OCI-LY7 (cell line): ENCODE results near the gene COQ9. TPM values are rescaled to one million over a fixed set of nuclear protein-coding genes. Genes with fewer than 3 reads are reported as not detected.
A peak's percentile ranks its signal among the peaks of the same experiment; 100 is the strongest.

Experiments
- BruUV-seq: library from RNA; stranded (reverse); fragments of 400-500 nt; replicated peaks from 2 replicates; lab custom pipeline; 2021; lab: Mats Ljungman, UMichigan
- CTCF ChIA-PET: fragments of 300-600 bp; sonication (Branson Sonifier 250); formaldehyde crosslinking; loops from one replicate; lab custom pipeline; 2022; ENCODE audit warnings: antibody characterized with exemption; ENCODE audit not compliant: unreplicated experiment; lab: Charles Lee
- POLR2A ChIA-PET: fragments of 300-600 bp; sonication (Branson Sonifier 250); formaldehyde crosslinking; loops from one replicate; lab custom pipeline; 2022; ENCODE audit warnings: antibody characterized with exemption; lab: Charles Lee
- DNase-seq: peaks from one replicate; pipeline ENCODE4 v3.0.0-alpha.2; 2015; ENCODE audit warnings: low spot score
- H2AFZ ChIP-seq: fragments of 200-600 bp; sonication (generic), shearing (Covaris generic); 2 replicates; pipeline ENCODE4 v1.6.1; 2014; ENCODE audit warnings: mild to moderate bottlenecking, antibody characterized with exemption, low read length, moderate library complexity
- H3K27ac ChIP-seq: fragments of 200-600 bp; sonication (generic); 2 replicates; pipeline ENCODE4 v1.5.1; 2014; ENCODE audit warnings: mixed run types, low read depth, mild to moderate bottlenecking, moderate library complexity, low read length, inconsistent platforms; ENCODE audit not compliant: poor library complexity, severe bottlenecking
- H3K36me3 ChIP-seq: fragments of 200-600 bp; sonication (generic); 2 replicates; pipeline ENCODE4 v1.6.1; 2014; ENCODE audit warnings: mild to moderate bottlenecking, antibody characterized with exemption, low read length, moderate library complexity, mixed read lengths; ENCODE audit not compliant: insufficient read depth
- H3K4me1 ChIP-seq: fragments of 200-600 bp; sonication (generic); 2 replicates; pipeline ENCODE4 v1.5.1; 2014; ENCODE audit warnings: mild to moderate bottlenecking, low read length; ENCODE audit not compliant: insufficient read depth, poor library complexity, severe bottlenecking
- H3K4me2 ChIP-seq: fragments of 200-600 bp; sonication (generic); 2 replicates; pipeline ENCODE4 v1.6.1; 2014; ENCODE audit warnings: mild to moderate bottlenecking, low read length
- H3K4me3 ChIP-seq: fragments of 200-600 bp; sonication (generic); 2 replicates; pipeline ENCODE4 v1.5.1; 2014; ENCODE audit warnings: mild to moderate bottlenecking, low read depth, low read length; ENCODE audit not compliant: poor library complexity, severe bottlenecking
- H3K79me2 ChIP-seq: fragments of 200-600 bp; sonication (generic); 2 replicates; pipeline ENCODE4 v1.6.1; 2016; ENCODE audit warnings: low read depth, mild to moderate bottlenecking, low read length, moderate library complexity, mixed read lengths; ENCODE audit not compliant: insufficient read depth
- H3K9me2 ChIP-seq: fragments of 200-600 bp; sonication (generic); 2 replicates; pipeline ENCODE4 v1.6.1; 2016; ENCODE audit warnings: mild to moderate bottlenecking, low read length, mixed read lengths; ENCODE audit not compliant: insufficient read depth
- H3K9me3 ChIP-seq: fragments of 200-600 bp; sonication (generic); 2 replicates; pipeline ENCODE4 v1.6.1; 2014; ENCODE audit warnings: mild to moderate bottlenecking, mixed run types, low read length, mixed read lengths
- H4K20me1 ChIP-seq: fragments of 200-600 bp; sonication (generic); 2 replicates; pipeline ENCODE4 v1.6.1; 2014; ENCODE audit warnings: mild to moderate bottlenecking, antibody characterized with exemption, low read length, moderate library complexity, mixed read lengths; ENCODE audit not compliant: insufficient read depth
- EZH2phosphoT487 ChIP-seq: fragments of 200-600 bp; sonication (generic); IDR thresholded peaks from 2 replicates; pipeline ENCODE4 v1.6.1; 2018; ENCODE audit warnings: low read depth, borderline replicate concordance, mild to moderate bottlenecking, mixed run types, antibody characterized with exemption, low read length, moderate library complexity, mixed read lengths
- intact Hi-C: fragments of 100-400 bp; cut with micrococcal nuclease; formaldehyde crosslinking; loops from one replicate; pipeline ENCODE4 v1.10.0; 2022; ENCODE audit not compliant: unreplicated experiment
- total RNA-seq, 2 experiments: library from RNA; depleted of rRNA in 1 of 2; stranded (reverse); fragments of >200 nt in 1 of 2; shearing (Covaris generic) in 1 of 2; gene quantifications; 2 replicates each; pipeline ENCODE4 v1.2.3, GENCODE V29; 2014 to 2022
- TF ChIP-seq, protein P1 (sequence below): fragments of 200-600 bp; sonication (generic); conservative IDR thresholded peaks from 2 replicates; pipeline ENCODE4 v1.5.1; 2014; ENCODE audit warnings: mild to moderate bottlenecking, antibody characterized with exemption, low read length, moderate library complexity, mixed read lengths

COQ9 gene
- total RNA-seq, 2 experiments from 2014 or later = 30.5 to 45.2 TPM

DNA sequence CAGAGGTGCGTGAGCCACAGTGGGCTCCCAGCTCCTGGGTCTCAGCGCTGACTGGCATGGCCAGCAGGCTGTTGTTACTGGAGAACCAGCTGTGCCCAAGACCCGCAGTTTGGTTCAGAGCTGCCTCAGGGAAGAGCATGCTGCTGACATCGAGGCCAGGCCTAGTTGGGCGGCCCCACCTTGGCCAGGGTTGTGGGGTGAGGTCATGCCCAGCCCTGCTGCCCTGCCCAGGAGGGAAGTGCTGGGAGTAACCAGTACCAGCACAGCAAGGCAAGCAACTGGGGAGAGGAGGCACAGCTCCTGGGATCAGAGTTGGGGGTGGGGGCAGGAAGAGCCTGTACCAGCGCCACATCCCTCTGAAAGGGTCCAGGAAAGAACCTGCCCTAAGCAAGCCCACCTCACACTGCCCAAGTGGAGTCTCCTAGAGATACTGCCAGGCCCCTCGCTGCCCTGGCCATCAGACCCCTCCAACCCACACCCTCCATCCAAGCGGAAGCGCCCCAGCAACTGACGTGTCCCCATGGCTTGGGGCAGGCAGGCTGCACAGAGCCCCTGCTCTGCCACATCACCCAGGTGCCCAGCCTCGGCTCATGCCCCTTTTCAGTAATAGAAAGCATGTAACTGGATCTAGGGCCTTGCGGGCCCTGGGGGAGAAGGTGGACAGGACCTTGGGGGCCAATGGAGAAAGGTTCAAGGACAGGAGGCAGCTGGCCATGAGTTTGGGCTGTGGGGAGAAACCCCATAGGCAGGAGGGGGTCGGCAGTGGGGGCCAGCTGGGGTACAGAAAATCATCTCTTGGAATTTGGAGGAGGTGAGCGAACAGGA is 38.0 kb downstream of the COQ9 start:
- Histone ChIP-seq H3K9me2 (no peaks in the 10 kb centered on the region), H3K4me3 (peak overlapping the region; percentile 65), H2AFZ (no peak overlapping the region), H3K4me1 (peaks cover 5% of the 10 kb centered on the region), H4K20me1 (no peaks in the 10 kb centered on the region), H3K27ac (no peak overlapping the region), H3K79me2 (no peaks in the 10 kb centered on the region), H3K9me3 (no peaks in the 10 kb centered on the region), H3K36me3 (no peaks in the 10 kb centered on the region), H3K4me2 (peak overlapping the region; percentile 83)
- DNase-seq = no peak
- CTCF ChIA-PET = no interaction called here
- POLR2A ChIA-PET = no interaction called here
- no TSS peak for BruUV-seq
- intact Hi-C loops = no loop called here
- TF ChIP-seq, protein P1, sequence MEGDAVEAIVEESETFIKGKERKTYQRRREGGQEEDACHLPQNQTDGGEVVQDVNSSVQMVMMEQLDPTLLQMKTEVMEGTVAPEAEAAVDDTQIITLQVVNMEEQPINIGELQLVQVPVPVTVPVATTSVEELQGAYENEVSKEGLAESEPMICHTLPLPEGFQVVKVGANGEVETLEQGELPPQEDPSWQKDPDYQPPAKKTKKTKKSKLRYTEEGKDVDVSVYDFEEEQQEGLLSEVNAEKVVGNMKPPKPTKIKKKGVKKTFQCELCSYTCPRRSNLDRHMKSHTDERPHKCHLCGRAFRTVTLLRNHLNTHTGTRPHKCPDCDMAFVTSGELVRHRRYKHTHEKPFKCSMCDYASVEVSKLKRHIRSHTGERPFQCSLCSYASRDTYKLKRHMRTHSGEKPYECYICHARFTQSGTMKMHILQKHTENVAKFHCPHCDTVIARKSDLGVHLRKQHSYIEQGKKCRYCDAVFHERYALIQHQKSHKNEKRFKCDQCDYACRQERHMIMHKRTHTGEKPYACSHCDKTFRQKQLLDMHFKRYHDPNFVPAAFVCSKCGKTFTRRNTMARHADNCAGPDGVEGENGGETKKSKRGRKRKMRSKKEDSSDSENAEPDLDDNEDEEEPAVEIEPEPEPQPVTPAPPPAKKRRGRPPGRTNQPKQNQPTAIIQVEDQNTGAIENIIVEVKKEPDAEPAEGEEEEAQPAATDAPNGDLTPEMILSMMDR = no peak
- TF ChIP-seq EZH2phosphoT487 = no peak

DNA sequence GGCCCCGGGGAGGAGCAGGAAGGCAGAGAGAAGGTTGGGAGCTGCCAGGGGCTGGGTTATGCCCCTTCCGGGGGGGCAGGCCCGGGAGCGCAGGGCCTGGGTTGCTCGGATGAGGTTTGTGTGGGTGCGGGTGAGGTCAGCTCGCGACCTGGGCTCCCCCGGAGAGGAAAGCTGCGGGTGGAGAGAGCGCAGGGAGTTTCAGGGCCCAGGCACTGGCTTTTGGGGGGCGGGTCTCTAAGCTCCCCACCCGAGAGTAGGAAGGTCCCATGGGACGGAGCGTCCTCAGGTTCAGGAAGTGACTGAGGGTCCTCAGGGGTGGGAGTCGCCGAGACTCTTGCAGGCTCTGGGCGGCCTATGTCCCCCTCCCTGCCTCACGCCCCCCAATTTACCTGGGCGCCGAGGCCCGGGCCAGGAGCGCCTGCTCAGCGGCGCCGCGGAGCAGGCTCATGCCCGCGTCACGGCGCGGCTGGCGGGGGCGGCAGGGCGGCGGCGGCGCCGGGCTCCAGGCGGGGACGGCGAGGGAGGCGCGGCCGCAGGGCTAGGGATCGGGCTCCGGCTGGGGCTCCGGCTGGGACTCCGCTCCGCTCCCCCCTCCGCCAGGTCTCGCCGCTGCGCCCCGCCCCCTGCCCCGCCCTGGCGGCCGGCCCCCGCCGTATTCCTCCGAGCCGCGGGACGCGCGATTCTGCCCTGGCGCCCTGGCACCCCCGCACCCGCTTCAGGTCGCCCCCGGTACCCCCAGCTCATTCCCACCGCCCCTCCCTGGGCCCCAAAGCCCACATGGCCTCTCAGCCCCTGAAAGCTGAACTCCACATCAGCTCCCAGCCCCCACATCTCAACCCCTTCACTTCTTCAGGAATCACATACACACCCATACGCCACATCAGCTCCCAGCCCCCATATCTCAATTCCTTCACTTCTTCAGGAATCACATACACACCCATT is 38.9 kb downstream of the COQ9 start, which contains the start of gene DOK4:
DOK4 (minus strand) TSS at position 578 of the 942 bp plus-strand sequence. CDS start 6,986 bp downstream, outside the sequence.
- Histone ChIP-seq H3K4me3 (peak within 1 kb of the TSS; percentile 65), H2AFZ (no peak within 1 kb of the TSS), H3K4me2 (peak within 1 kb of the TSS; percentile 83), H3K9me3 (no peaks in the 10 kb centered on the region), H4K20me1 (no peaks in the 10 kb centered on the region), H3K36me3 (no peaks in the 10 kb centered on the region), H3K9me2 (no peaks in the 10 kb centered on the region), H3K27ac (no peak within 1 kb of the TSS), H3K79me2 (no peaks in the 10 kb centered on the region), H3K4me1 (peaks cover 5% of the 10 kb centered on the region)
- BruUV-seq = no TSS peak
- intact Hi-C loops = loop anchor here (1.0 kb wide), 1 partner anchor 51 kb away; no protein-coding TSS in a partner anchor
- POLR2A ChIA-PET = interaction anchor here (1.0 kb wide), 1 partner anchor 66 kb away, joined by 3 read pairs; no protein-coding TSS in a partner anchor
- DNase-seq = peak; percentile 69
- TF ChIP-seq, protein P1 = no peak
- TF ChIP-seq EZH2phosphoT487 = no peak
- CTCF ChIA-PET = interaction anchor here (0.6 to 0.7 kb wide), 2 partner anchors 40 to 56 kb away, joined by 3 to 4 read pairs; no protein-coding TSS in a partner anchor
